ENCODE results near the gene ARHGAP42.

DNA sequence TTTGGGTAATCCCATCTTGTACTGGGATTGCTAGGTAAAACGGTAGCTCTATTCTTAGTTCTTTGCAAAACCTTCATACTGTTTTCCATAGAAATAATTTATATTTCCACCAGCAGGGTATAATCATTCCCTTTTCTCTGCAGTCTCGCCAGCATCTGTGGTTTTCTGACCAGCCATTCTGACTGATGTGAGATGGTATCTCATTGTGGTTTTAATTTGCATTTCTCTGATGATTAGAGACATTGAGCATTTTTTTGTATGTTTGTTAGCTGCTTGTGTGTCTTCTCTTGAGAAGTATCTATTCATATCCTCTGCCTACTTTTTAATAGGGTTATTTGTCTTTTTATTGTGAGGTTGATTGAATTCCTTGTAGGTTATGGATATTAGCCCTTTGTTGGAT lies 221.7 kb downstream of the ARHGAP42 start:
- TF ChIP-seq, protein P1, sequence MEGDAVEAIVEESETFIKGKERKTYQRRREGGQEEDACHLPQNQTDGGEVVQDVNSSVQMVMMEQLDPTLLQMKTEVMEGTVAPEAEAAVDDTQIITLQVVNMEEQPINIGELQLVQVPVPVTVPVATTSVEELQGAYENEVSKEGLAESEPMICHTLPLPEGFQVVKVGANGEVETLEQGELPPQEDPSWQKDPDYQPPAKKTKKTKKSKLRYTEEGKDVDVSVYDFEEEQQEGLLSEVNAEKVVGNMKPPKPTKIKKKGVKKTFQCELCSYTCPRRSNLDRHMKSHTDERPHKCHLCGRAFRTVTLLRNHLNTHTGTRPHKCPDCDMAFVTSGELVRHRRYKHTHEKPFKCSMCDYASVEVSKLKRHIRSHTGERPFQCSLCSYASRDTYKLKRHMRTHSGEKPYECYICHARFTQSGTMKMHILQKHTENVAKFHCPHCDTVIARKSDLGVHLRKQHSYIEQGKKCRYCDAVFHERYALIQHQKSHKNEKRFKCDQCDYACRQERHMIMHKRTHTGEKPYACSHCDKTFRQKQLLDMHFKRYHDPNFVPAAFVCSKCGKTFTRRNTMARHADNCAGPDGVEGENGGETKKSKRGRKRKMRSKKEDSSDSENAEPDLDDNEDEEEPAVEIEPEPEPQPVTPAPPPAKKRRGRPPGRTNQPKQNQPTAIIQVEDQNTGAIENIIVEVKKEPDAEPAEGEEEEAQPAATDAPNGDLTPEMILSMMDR (IDR thresholded peaks at IDR 0.05; ENCODE audit: low read depth, low read length) = no peak
- TF ChIP-seq POLR2A (IDR thresholded peaks at IDR 0.05; ENCODE audit: extremely low read depth, insufficient read length) = no peak
- TF ChIP-seq, protein P2, sequence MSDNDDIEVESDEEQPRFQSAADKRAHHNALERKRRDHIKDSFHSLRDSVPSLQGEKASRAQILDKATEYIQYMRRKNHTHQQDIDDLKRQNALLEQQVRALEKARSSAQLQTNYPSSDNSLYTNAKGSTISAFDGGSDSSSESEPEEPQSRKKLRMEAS (IDR thresholded peaks at IDR 0.05; ENCODE audit: low read depth, low read length) = no peak
